Mucosa of descending colon (tissue), 3 donors: ENCODE results near the gene LAMA2. TPM values are rescaled to one million over a fixed set of nuclear protein-coding genes. Genes with fewer than 3 reads are reported as not detected.
"Not testable (repeated sequence)": the region's sequence is repeated elsewhere in the genome, so short reads cannot be mapped to it uniquely, and the experiment has no call there.

Source experiments
- ATAC-seq: fragments of 200-7000 bp; cut with Tn5 transposase; one replicate; pipeline ENCODE4 v1.9.1; 2020; ENCODE audit warnings: mild to moderate bottlenecking, moderate library complexity
- DNase-seq, 3 donors: peaks; one replicate each; pipeline ENCODE4 v3.0.0-alpha.2; 2020
- H3K36me3 ChIP-seq: fragments of 200-600 bp; one replicate; pipeline ENCODE4 v1.8.0; 2021; ENCODE audit warnings: low read depth, mild to moderate bottlenecking
- H3K4me1 ChIP-seq: fragments of 200-600 bp; one replicate; pipeline ENCODE4 v1.8.0; 2021; ENCODE audit warnings: low read depth, mild to moderate bottlenecking
- H3K4me3 ChIP-seq: fragments of 200-600 bp; one replicate; pipeline ENCODE4 v1.8.0; 2021; ENCODE audit warnings: mild to moderate bottlenecking
- H3K9me3 ChIP-seq: fragments of 200-600 bp; one replicate; pipeline ENCODE4 v1.8.0; 2021; ENCODE audit warnings: mild to moderate bottlenecking
- intact Hi-C, 2 donors: fragments of 100-400 bp; cut with DNase I in 1 of 2; cut with micrococcal nuclease in 1 of 2; formaldehyde crosslinking; loops; one replicate each; pipeline versions ENCODE4 v1.11.0 to v1.11.1; 2022; cut with DNase I, micrococcal nuclease
- total RNA-seq, 3 donors: library from RNA; stranded (reverse); fragmentation: NEBNext Ultra II Directional in 2 of 3; extraction: Animal tissue kit (Norgen Biotek cat#: 25700) in 2 of 3; gene quantifications; one replicate each; pipeline versions ENCODE4 v1.2.1 to v1.2.4, GENCODE V29; 2021 to 2023
- TF ChIP-seq, protein P1 (sequence below): fragments of 200-600 bp; IDR thresholded peaks from one replicate; pipeline ENCODE4 v1.8.0; 2022; ENCODE audit warnings: antibody characterized with exemption, mild to moderate bottlenecking
- donor health status: DM: no; HTN: no; CAD: no; lungs with moderate emphysema.
- donor health status: DM: no; HTN: no; CAD: no.
- donor health status: DM: no; HTN: yes; CAD: no.

The LAMA2 gene
- total RNA-seq, 3 donors from 2014 or later, result 3.6 to 29.4 (median 18.4) TPM

GRCh38 chr6:129153257-129153656 lies 270.3 kb downstream of the LAMA2 start:
- TF ChIP-seq, protein P1, sequence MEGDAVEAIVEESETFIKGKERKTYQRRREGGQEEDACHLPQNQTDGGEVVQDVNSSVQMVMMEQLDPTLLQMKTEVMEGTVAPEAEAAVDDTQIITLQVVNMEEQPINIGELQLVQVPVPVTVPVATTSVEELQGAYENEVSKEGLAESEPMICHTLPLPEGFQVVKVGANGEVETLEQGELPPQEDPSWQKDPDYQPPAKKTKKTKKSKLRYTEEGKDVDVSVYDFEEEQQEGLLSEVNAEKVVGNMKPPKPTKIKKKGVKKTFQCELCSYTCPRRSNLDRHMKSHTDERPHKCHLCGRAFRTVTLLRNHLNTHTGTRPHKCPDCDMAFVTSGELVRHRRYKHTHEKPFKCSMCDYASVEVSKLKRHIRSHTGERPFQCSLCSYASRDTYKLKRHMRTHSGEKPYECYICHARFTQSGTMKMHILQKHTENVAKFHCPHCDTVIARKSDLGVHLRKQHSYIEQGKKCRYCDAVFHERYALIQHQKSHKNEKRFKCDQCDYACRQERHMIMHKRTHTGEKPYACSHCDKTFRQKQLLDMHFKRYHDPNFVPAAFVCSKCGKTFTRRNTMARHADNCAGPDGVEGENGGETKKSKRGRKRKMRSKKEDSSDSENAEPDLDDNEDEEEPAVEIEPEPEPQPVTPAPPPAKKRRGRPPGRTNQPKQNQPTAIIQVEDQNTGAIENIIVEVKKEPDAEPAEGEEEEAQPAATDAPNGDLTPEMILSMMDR, result no peak
- DNase-seq (no peak), ATAC-seq (no peak)
- H3K36me3 ChIP-seq, result no peaks in the 10 kb centered on the region
- intact Hi-C loops, result no loop called here
- no peak overlapping the region for H3K4me3 ChIP-seq
- no peaks in the 10 kb centered on the region for H3K9me3 ChIP-seq
- no peaks in the 10 kb centered on the region for H3K4me1 ChIP-seq

- H3K9me3 ChIP-seq, H3K4me3 ChIP-seq, H3K4me1 ChIP-seq, H3K36me3 ChIP-seq, DNase-seq, intact Hi-C loops, ATAC-seq: not testable (repeated sequence)
These were observed 276.3 kb downstream of the LAMA2 start for GRCh38 chr6:129159242-129159641.

DNA sequence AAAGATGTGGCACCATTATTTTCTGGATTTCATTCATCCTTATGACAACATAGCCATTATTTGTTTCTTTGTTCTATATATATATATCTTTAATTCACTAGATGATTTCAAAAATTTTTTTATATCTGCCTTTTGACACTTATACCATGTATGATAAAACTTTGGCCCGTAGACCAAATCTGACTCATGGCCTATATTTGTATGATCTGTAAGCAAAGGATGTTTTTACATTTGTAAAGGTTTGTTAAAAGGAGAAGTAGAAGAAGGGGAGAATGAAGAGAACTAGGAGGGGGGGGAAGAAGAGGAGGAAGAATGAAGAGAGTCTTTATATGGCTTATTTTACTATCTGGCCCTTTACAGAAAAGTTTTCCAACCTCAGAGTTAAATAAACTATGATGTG lies 279.7 kb downstream of the LAMA2 start:
- DNase-seq (no peak), ATAC-seq (no peak)
- Histone ChIP-seq H3K4me1 (no peaks in the 10 kb centered on the region), H3K9me3 (no peaks in the 10 kb centered on the region), H3K36me3 (no peaks in the 10 kb centered on the region), H3K4me3 (no peak overlapping the region)
- TF ChIP-seq, protein P1, result no peak
- intact Hi-C loops, result no loop called here

DNA sequence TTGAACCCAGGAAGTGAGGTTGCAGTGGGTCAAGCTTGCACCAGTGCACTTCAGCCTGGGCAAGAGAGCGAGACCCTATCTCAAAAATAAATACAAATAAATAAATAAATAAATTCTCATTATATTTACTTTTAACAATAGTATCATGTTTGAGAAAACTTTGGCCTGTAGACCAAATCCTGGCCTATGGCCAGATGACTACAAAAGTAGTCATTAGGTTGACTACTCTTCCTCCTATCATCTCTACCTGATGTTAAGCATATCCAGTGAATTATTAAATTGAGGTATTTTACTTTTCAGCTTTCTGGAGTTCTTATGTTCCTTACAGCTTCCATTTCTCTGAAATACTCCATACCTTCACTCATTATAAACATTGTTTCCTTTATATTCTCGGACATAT lies 280.6 kb downstream of the LAMA2 start:
- Histone ChIP-seq H3K4me3 (no peak overlapping the region), H3K36me3 (no peaks in the 10 kb centered on the region), H3K9me3 (no peaks in the 10 kb centered on the region), H3K4me1 (no peaks in the 10 kb centered on the region)
- intact Hi-C loops, result no loop called here
- ATAC-seq (no peak), DNase-seq (no peak)
- TF ChIP-seq, protein P1, result no peak

GRCh38 chr6:129164032-129164431 lies 281.1 kb downstream of the LAMA2 start:
- no peak for DNase-seq
- ATAC-seq, result no peak
- intact Hi-C loops, result no loop called here
- Histone ChIP-seq H3K36me3 (no peaks in the 10 kb centered on the region), H3K4me3 (no peak overlapping the region), H3K9me3 (no peaks in the 10 kb centered on the region), H3K4me1 (no peaks in the 10 kb centered on the region)
- TF ChIP-seq, protein P1, result no peak

DNA sequence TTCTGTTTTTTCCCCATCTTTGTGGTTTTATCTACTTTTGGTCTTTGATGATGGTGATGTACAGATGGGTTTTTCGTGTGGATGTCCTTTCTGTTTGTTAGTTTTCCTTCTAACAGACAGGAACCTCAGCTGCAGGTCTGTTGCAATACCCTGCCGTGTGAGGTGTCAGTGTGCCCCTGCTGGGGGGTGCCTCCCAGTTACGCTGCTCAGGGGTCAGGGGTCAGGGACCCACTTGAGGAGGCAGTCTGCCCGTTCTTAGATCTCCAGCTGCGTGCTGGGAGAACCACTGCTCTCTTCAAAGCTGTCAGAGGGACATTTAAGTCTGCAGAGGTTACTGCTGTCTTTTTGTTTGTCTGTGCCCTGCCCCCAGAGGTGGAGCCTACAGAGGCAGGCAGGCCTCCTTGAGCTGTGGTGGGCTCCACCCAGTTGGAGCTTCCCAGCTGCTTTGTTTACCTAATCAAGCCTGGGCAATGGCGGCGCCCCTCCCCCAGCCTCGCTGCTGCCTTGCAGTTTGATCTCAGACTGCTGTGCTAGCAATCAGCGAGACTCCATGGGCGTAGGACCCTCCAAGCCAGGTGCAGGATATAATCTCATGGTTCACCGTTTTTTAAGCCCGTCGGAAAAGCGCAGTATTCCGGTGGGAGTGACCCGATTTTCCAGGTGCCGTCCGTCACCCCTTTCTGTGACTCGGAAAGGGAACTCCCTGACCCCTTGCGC lies 289.5 kb downstream of the LAMA2 start:
- DNase-seq, result peak in 2 of 3 donors; percentile 37 to 51
- ATAC-seq, H3K4me1 ChIP-seq, H3K9me3 ChIP-seq, intact Hi-C loops, H3K36me3 ChIP-seq, H3K4me3 ChIP-seq: not testable (repeated sequence)

DNA sequence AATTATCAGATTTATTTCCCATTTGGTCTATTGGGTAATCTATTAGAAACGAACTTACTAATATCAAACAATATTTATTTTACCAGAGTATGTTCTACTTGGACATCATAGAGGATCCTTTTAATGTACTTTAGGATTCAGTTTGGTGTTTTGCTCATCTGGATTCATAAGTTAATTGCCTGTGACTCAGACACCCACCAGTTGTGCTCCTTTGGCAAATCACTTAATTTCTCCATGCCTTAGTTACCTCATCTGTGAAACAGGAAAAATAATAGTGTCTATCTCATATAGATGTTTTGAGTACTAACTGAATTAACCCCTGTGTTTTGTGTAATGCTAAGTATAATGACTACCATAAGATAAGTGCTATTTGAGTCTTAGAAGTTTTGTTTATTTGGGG lies 292.1 kb downstream of the LAMA2 start:
- no peaks in the 10 kb centered on the region for H3K36me3 ChIP-seq
- no peak overlapping the region for H3K4me3 ChIP-seq
- TF ChIP-seq, protein P1, result no peak
- no peak for ATAC-seq
- intact Hi-C loops, result no loop called here
- DNase-seq, result no peak
- no peaks in the 10 kb centered on the region for H3K9me3 ChIP-seq
- no peaks in the 10 kb centered on the region for H3K4me1 ChIP-seq
